Measurements from ENCODE around the gene KRTAP24-1. TPM values are rescaled to one million over a fixed set of nuclear protein-coding genes. Genes with fewer than 3 reads are reported as not detected.

KRTAP24-1 gene
- not detected for total RNA-seq

- intact Hi-C loops (cut with DNase I) = no loop called here
- no peak for DNase-seq (ENCODE audit: low spot score)
- ATAC-seq = no peak
Measured at GRCh38 chr21:30282850-30283249, at the start of gene KRTAP24-1. Gene KRTAP24-1, minus strand, starts transcription at chr21:30282950. Its CDS starts 18 bp downstream, at chr21:30282932.

GRCh38 chr21:30329203-30329875 is 46.6 kb upstream of the KRTAP24-1 start:
- ATAC-seq (no peak), DNase-seq (ENCODE audit: low spot score) (no peak)
- intact Hi-C loops (cut with DNase I) = no loop called here

- intact Hi-C loops (cut with DNase I) = no loop called here
- ATAC-seq = no peak
- DNase-seq (ENCODE audit: low spot score) = no peak
Measured at GRCh38 chr21:30326390-30326789, 43.6 kb upstream of the KRTAP24-1 start.

- no peak for ATAC-seq
- no peak for DNase-seq (ENCODE audit: low spot score)
- intact Hi-C loops (cut with DNase I) = no loop called here
Measured at GRCh38 chr21:30320215-30320614, 37.5 kb upstream of the KRTAP24-1 start, which contains the start of gene KRTAP26-1. Gene KRTAP26-1, minus strand, starts transcription at chr21:30320315. Its CDS starts 280 bp downstream, at chr21:30320035.

GRCh38 chr21:30315701-30316100 is 33.0 kb upstream of the KRTAP24-1 start:
- DNase-seq (ENCODE audit: low spot score) (no peak), ATAC-seq (no peak)
- intact Hi-C loops (cut with DNase I) = no loop called here

GRCh38 chr21:30306884-30307283 is 24.1 kb upstream of the KRTAP24-1 start:
- ATAC-seq = no peak
- DNase-seq (ENCODE audit: low spot score) = no peak
- intact Hi-C loops (cut with DNase I) = no loop called here

GRCh38 chr21:30305136-30305535 is 22.4 kb upstream of the KRTAP24-1 start:
- intact Hi-C loops (cut with DNase I) = no loop called here
- no peak for DNase-seq (ENCODE audit: low spot score)
- ATAC-seq = no peak

- DNase-seq (ENCODE audit: low spot score) (no peak), ATAC-seq (no peak)
- intact Hi-C loops (cut with DNase I) = no loop called here
Measured at GRCh38 chr21:30289215-30289614, 6.5 kb upstream of the KRTAP24-1 start, which contains the start of gene KRTAP25-1. Gene KRTAP25-1, minus strand, starts transcription at chr21:30289514. Its CDS starts 24 bp downstream, at chr21:30289490.

GRCh38 chr21:30271611-30272010 is 11.1 kb downstream of the KRTAP24-1 start:
- DNase-seq (ENCODE audit: low spot score) (no peak), ATAC-seq (no peak)
- intact Hi-C loops (cut with DNase I) = no loop called here

GRCh38 chr21:30271156-30271555 is 11.6 kb downstream of the KRTAP24-1 start:
- no peak for DNase-seq (ENCODE audit: low spot score)
- intact Hi-C loops (cut with DNase I) = no loop called here
- ATAC-seq = no peak

GRCh38 chr21:30269803-30270530 is 12.8 kb downstream of the KRTAP24-1 start:
- DNase-seq (ENCODE audit: low spot score) (no peak), ATAC-seq (no peak)
- intact Hi-C loops (cut with DNase I) = no loop called here

GRCh38 chr21:30268608-30269197 is 14.0 kb downstream of the KRTAP24-1 start:
- DNase-seq (ENCODE audit: low spot score) = no peak
- intact Hi-C loops (cut with DNase I) = no loop called here
- ATAC-seq = no peak

- DNase-seq (ENCODE audit: low spot score) (no peak), ATAC-seq (no peak)
- intact Hi-C loops (cut with DNase I) = no loop called here
Measured at GRCh38 chr21:30257773-30258172, 25.0 kb downstream of the KRTAP24-1 start.

GRCh38 chr21:30256100-30256499 is 26.6 kb downstream of the KRTAP24-1 start:
- intact Hi-C loops (cut with DNase I) = no loop called here
- ATAC-seq (no peak), DNase-seq (ENCODE audit: low spot score) (no peak)

GRCh38 chr21:30255679-30256078 is 27.1 kb downstream of the KRTAP24-1 start:
- intact Hi-C loops (cut with DNase I) = no loop called here

GRCh38 chr21:30251781-30252180 is 31.0 kb downstream of the KRTAP24-1 start:
- ATAC-seq = no peak
- no peak for DNase-seq (ENCODE audit: low spot score)
- intact Hi-C loops (cut with DNase I) = no loop called here

More at GRCh38 chr21:30255679-30256078, 27.1 kb downstream of the KRTAP24-1 start:
- ATAC-seq = no peak
- no peak for DNase-seq (ENCODE audit: low spot score)

GRCh38 chr21:30249936-30250335 is 32.8 kb downstream of the KRTAP24-1 start:
- ATAC-seq (no peak), DNase-seq (ENCODE audit: low spot score) (no peak)
- intact Hi-C loops (cut with DNase I) = no loop called here

- DNase-seq (ENCODE audit: low spot score) = no peak
- no peak for ATAC-seq
- intact Hi-C loops (cut with DNase I) = no loop called here
Measured at GRCh38 chr21:30248844-30249243, 33.9 kb downstream of the KRTAP24-1 start.

- no peak for DNase-seq (ENCODE audit: low spot score)
- intact Hi-C loops (cut with DNase I) = no loop called here
Measured at GRCh38 chr21:30245061-30245460, 37.7 kb downstream of the KRTAP24-1 start.

GRCh38 chr21:30243691-30244090 is 39.1 kb downstream of the KRTAP24-1 start:
- ATAC-seq (no peak), DNase-seq (ENCODE audit: low spot score) (no peak)
- intact Hi-C loops (cut with DNase I) = no loop called here

More at GRCh38 chr21:30245061-30245460, 37.7 kb downstream of the KRTAP24-1 start:
- ATAC-seq = no peak

Data from sciatic nerve (tissue), 2 donors.